Activated naive CD8-positive, alpha-beta T cell treated with anti-CD3 and anti-CD28 coated beads for 36 hours (primary cell): ENCODE data around the gene ELOVL7. TPM values are rescaled to one million over a fixed set of nuclear protein-coding genes. Genes with fewer than 3 reads are reported as not detected.
A peak's percentile ranks its signal among the peaks of the same experiment; 100 is the strongest.

ENCODE experiments used
- DNase-seq: peaks from one replicate; pipeline ENCODE4 v3.0.0; 2021
- H3K27ac Mint-ChIP-seq: one replicate; pipeline ENCODE4 v1.8.0; 2022; ENCODE audit warnings: mild to moderate bottlenecking, moderate library complexity, mixed read lengths
- H3K27me3 Mint-ChIP-seq: one replicate; pipeline ENCODE4 v1.8.0; 2022; ENCODE audit warnings: mild to moderate bottlenecking, mixed read lengths
- H3K36me3 Mint-ChIP-seq: one replicate; pipeline ENCODE4 v1.8.0; 2021; ENCODE audit warnings: mild to moderate bottlenecking, mixed read lengths
- H3K4me1 Mint-ChIP-seq: one replicate; pipeline ENCODE4 v1.8.0; 2021; ENCODE audit warnings: mixed read lengths
- H3K4me3 Mint-ChIP-seq: one replicate; pipeline ENCODE4 v1.8.0; 2022; ENCODE audit warnings: mild to moderate bottlenecking, moderate library complexity, mixed read lengths
- H3K9me3 Mint-ChIP-seq: one replicate; pipeline ENCODE4 v1.8.0; 2022; ENCODE audit warnings: mixed read lengths
- total RNA-seq, 2 experiments: library from RNA; stranded (reverse); gene quantifications; one replicate each; pipeline ENCODE4 v1.2.3, GENCODE V29; 2021

Gene ELOVL7
- total RNA-seq, 2 experiments from 2014 or later, result 0.31 to 0.32 TPM

DNA sequence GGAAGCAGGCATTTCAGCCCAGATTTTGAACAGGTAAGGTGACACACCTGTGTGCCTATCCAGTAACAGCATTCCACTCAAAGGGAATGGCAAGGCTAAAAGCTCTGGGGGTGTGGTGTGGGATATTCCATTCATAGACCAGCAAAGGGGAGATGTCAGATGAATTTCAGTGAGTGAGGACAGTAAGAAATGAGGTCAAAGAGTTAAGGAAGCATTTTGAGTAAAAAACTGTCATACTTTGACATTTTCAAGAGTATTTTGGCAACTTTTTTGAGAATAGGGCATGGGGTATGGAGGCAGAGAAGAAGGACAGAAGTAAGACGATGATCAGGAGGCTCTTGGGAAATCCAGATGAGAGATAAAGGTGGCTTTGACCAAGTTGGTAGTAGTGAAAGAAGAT lies 2.2 kb upstream of the ELOVL7 start:
- no peak for DNase-seq
- H3K36me3 Mint-ChIP-seq, result no peaks in the 10 kb centered on the region
- H3K27me3 Mint-ChIP-seq, result peaks cover 53% of the 10 kb centered on the region
- H3K4me1 Mint-ChIP-seq, result peaks cover 11% of the 10 kb centered on the region
- no peak overlapping the region for H3K4me3 Mint-ChIP-seq
- H3K9me3 Mint-ChIP-seq, result no peaks in the 10 kb centered on the region
- H3K27ac Mint-ChIP-seq, result no peak overlapping the region

DNA sequence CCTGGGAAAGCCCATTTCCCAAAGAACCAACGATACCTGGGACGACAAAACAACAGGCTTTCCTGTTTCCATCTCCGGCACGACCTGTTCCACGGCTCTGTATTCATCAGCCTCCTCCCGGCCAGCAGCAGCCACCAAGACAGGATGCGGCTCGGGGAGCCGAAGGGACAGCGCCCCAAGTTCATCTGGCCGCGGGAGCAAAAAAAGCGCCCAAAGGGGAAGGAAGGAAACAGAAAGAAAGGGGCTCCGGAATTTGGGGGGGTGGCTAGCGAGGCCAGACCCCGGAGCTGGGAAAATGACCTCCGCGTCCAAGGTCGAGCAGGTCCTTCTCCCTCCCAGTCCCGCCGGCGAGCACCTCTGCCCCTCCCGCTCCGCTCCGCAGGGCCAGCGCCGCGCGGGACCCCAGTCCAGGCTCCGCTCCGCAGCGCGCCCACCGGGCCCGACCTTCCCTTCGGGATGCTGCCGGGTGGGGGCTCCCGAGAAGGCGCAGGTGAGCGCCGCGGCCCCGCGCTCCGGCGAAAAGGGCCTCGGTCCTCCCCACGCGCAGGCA lies 608 bp downstream of the ELOVL7 start:
- Mint-ChIP-seq H3K9me3 (no peaks in the 10 kb centered on the region), H3K27ac (no peak overlapping the region), H3K27me3 (peaks cover 69% of the 10 kb centered on the region), H3K36me3 (no peaks in the 10 kb centered on the region), H3K4me1 (peaks cover 11% of the 10 kb centered on the region), H3K4me3 (peak overlapping the region; percentile 75)
- no peak for DNase-seq

DNA sequence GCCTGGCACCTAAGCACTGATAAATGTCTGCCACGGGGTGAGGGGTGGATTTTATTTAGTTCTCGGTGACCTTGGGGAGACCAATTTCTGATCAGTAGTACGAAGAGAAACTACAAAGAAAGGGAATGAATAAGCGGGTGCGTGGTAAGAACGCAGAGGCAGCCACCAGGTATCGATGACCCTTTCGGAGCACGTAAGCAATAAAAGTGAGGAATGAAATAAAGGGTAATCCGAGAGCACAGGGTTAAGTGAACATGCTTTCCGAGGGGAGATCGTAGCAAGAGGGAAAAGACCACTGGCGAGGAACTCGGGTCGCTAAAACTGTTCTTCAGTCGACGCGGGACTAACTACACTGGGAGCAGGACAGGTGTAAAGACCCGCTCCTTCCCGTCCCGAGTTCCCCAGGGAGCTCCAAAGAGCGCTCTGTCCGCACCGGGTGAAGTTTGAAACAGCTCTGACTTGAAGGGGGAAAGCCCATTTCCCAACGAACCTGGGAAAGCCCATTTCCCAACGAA lies 1.1 kb downstream of the ELOVL7 start:
- Mint-ChIP-seq H3K9me3 (no peaks in the 10 kb centered on the region), H3K4me1 (peaks cover 11% of the 10 kb centered on the region), H3K27me3 (peaks cover 71% of the 10 kb centered on the region), H3K4me3 (peak overlapping the region; percentile 75), H3K36me3 (no peaks in the 10 kb centered on the region), H3K27ac (no peak overlapping the region)
- DNase-seq, result no peak

DNA sequence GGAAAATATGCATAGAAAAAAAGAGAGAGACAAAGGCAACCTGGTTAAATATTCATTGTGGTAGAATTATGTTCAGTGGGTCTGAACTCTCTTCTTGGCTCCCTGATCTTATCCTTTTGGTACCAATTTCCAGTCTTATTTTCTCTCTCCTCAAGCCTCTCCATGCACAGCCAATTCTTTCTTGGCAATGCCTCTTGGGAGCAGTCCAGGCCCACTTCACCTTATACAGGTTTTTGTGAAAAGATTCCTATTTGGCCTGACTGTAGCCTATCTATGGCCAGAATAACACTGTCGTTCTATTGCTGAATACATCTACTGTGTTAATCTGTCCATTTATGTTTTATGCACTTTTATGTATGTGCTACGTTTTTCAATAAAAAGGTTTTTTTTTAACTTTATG lies 2.7 kb downstream of the ELOVL7 start:
- H3K27ac Mint-ChIP-seq, result no peak overlapping the region
- H3K4me1 Mint-ChIP-seq, result peaks cover 11% of the 10 kb centered on the region
- no peak for DNase-seq
- H3K4me3 Mint-ChIP-seq, result no peak overlapping the region
- peaks cover 68% of the 10 kb centered on the region for H3K27me3 Mint-ChIP-seq
- H3K9me3 Mint-ChIP-seq, result no peaks in the 10 kb centered on the region
- no peaks in the 10 kb centered on the region for H3K36me3 Mint-ChIP-seq

DNA sequence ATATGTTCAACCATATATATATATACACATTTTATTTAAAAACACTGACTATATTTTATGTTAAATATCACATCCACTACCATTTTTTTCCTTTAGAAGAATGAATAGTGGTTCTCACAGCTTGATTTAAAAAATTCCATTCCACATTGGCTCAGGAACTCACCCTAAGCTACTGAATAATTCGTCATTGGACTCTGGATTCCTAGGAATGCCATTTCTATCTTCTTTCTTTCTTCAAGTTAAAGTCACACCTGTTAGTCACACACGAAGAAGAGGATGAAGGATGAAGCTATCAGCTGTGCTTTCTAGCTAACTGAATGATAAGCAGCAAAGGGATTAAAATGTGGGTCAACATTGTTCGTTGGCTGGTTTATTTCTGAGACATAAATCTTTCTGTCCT lies 7.9 kb downstream of the ELOVL7 start:
- Mint-ChIP-seq H3K36me3 (no peaks in the 10 kb centered on the region), H3K27ac (no peak overlapping the region), H3K9me3 (no peaks in the 10 kb centered on the region), H3K27me3 (peaks cover 20% of the 10 kb centered on the region), H3K4me3 (no peak overlapping the region), H3K4me1 (no peaks in the 10 kb centered on the region)
- no peak for DNase-seq

DNA sequence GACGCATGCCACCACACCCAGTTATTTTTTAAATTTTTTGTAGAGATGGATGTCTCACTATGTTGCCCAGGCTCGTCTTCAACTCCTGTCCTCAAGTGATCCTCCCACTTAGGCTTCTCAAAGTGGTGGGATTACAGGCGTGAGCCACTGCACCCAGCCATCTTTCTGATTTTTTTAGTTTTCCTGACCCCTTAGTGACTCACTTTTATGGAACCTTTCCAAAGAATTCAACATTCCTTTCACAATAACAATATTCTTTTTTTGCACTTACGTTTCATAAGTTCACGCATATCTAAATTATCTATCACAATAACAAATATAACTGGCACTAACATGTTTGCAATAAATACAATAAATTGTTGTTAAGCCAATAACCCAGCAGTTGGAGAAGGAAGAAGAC lies 8.5 kb downstream of the ELOVL7 start:
- no peak for DNase-seq
- H3K4me3 Mint-ChIP-seq, result no peak overlapping the region
- H3K9me3 Mint-ChIP-seq, result no peaks in the 10 kb centered on the region
- H3K27me3 Mint-ChIP-seq, result peaks cover 18% of the 10 kb centered on the region
- no peak overlapping the region for H3K27ac Mint-ChIP-seq
- no peaks in the 10 kb centered on the region for H3K36me3 Mint-ChIP-seq
- peaks cover 2% of the 10 kb centered on the region for H3K4me1 Mint-ChIP-seq

DNA sequence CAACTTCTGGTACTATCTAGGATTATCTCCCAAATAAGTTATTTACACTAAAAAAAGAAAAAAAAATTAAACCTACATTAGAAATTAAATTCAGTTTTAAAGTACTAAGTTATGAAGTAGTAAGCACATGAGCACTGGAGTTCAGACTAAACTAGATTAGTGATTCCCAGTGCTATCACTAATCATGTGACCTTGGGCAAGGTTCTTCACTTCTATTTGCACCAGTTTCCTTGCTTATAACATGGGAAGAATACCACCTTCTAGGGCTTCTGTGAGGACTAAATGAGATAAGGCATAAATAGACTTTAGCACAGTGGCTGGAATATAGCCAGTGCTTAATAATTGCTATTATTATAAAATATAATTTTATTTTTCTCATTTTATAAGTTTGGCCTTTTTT lies 10.5 kb downstream of the ELOVL7 start:
- H3K4me1 Mint-ChIP-seq, result peaks cover 7% of the 10 kb centered on the region
- no peaks in the 10 kb centered on the region for H3K9me3 Mint-ChIP-seq
- H3K27me3 Mint-ChIP-seq, result peaks cover 6% of the 10 kb centered on the region
- H3K4me3 Mint-ChIP-seq, result no peak overlapping the region
- H3K36me3 Mint-ChIP-seq, result no peaks in the 10 kb centered on the region
- no peak for DNase-seq
- no peak overlapping the region for H3K27ac Mint-ChIP-seq

DNA sequence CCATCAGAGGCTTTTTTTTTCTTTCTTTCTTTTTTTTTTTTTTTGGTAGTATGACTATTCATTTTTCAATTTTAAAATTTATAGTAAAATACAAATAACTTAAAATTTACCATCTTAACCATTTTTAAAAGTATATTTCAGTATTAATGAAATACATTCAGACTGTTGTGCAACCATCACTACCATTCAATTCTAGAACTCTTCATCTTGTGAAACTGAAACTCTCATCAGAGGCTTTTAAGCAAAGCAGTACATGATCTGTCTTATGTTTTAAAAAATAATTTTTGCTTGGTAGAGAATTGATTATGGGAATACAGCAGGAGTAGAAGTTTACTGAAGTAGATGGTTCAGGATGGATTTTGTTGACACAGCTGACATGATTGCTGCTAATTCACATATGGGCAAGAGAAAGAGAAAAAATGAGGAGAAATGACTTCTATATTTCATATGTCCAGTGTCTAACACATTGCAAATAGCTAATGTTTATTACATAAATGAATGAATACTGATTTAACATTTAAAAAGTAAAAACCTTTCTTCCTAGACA lies 13.4 kb downstream of the ELOVL7 start:
- no peak overlapping the region for H3K27ac Mint-ChIP-seq
- H3K4me3 Mint-ChIP-seq, result no peak overlapping the region
- no peaks in the 10 kb centered on the region for H3K9me3 Mint-ChIP-seq
- peaks cover 6% of the 10 kb centered on the region for H3K27me3 Mint-ChIP-seq
- peaks cover 11% of the 10 kb centered on the region for H3K4me1 Mint-ChIP-seq
- H3K36me3 Mint-ChIP-seq, result no peaks in the 10 kb centered on the region
- no peak for DNase-seq

DNA sequence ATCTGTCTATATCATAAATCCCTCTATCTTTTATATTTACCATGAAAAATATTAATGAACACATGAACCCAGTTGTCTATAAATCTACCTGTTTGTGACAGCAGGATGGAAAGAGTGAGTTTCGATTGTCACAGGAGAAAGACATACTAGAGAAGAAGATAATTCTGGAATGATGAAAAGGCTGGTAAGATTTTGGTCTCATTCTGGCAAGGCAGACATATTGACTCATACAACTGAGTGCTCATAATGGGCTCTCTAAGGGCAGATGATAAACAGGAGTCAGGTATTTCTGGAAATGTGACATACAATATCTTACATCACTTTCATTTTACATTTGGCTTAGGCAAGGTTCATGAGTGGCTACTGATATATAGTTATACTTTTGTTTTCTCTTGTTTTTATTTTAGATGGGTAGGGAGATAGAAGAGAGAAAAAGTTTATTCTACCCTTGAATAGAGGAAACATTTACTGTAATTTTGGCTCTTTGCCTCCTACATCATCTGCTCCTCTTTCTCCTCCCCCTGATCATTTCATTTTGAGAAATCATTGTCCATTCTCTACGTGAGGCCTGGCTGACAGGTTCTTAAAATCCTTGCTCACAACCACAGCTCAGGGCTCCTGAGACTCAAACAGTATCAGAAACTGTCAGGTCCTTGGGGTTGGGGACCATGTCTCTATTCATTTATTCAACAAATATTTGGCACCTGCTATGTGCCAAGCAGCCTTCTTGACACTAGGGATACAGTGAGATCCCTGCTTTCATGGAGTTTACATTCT lies 14.4 kb downstream of the ELOVL7 start:
- no peak overlapping the region for H3K27ac Mint-ChIP-seq
- DNase-seq, result no peak
- no peak overlapping the region for H3K4me3 Mint-ChIP-seq
- H3K27me3 Mint-ChIP-seq, result peaks cover 6% of the 10 kb centered on the region
- H3K36me3 Mint-ChIP-seq, result no peaks in the 10 kb centered on the region
- no peaks in the 10 kb centered on the region for H3K9me3 Mint-ChIP-seq
- H3K4me1 Mint-ChIP-seq, result peaks cover 11% of the 10 kb centered on the region

DNA sequence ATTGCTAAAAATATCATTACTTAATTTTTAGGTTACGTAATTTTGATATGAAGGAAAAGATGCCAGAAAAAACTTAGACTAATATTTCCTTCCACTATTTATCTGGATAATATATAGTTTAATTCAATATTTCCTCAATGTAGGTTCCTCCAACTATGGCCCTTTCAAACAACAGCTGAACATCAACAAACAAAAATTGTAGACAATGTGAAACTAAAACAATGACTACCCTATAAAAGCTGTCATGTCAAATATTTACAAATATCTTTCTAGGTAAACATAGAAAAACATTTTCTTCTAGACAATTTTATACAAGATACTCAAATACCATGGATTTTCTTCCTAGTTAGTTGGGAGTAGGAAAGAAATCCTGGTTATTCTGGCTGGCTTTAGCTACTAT lies 16.9 kb downstream of the ELOVL7 start:
- H3K9me3 Mint-ChIP-seq, result no peaks in the 10 kb centered on the region
- H3K4me1 Mint-ChIP-seq, result peaks cover 11% of the 10 kb centered on the region
- no peak overlapping the region for H3K27ac Mint-ChIP-seq
- no peak for DNase-seq
- peaks cover 6% of the 10 kb centered on the region for H3K27me3 Mint-ChIP-seq
- no peaks in the 10 kb centered on the region for H3K36me3 Mint-ChIP-seq
- H3K4me3 Mint-ChIP-seq, result no peak overlapping the region

DNA sequence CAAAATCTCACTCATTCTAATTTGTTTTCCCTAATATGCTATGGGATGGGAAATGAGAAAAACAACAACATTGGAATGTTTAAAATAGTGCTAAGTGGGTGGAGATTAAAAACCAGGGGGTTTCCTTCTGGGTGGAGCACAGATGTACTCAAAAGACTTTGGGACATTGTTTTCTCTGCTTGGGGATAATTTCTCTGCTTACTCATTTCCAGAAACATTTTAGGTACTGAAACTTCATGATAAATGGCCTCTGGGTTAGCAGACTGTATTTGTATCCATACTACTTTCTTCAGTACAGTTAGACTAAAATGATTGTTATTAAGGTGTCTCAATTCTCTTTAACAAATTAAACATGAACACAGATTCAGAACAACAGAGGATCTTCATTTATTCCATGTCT lies 17.4 kb downstream of the ELOVL7 start:
- no peaks in the 10 kb centered on the region for H3K9me3 Mint-ChIP-seq
- H3K36me3 Mint-ChIP-seq, result no peaks in the 10 kb centered on the region
- DNase-seq, result no peak
- peaks cover 6% of the 10 kb centered on the region for H3K27me3 Mint-ChIP-seq
- H3K4me3 Mint-ChIP-seq, result no peak overlapping the region
- peaks cover 11% of the 10 kb centered on the region for H3K4me1 Mint-ChIP-seq
- H3K27ac Mint-ChIP-seq, result no peak overlapping the region

DNA sequence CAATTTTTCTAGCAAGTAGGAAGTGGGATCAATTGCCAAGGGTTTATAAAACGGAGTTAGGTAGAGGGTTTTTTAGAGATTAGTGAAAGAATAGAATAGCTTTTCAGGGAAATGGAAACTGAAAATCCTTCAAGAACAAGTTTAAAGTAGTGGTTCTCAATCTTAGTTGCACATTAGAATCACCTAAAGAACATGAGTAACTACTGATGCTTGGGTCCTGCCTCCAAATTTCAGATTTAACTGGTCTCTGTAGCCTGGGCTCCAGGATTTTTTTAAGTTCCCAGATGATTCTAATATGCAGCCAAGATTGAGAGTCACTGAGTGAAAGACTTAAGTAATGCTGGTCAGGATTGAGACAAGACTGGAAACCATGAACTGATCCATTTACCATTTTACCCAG lies 20.5 kb downstream of the ELOVL7 start:
- no peak for DNase-seq
- Mint-ChIP-seq H3K27ac (no peak overlapping the region), H3K4me3 (no peak overlapping the region), H3K27me3 (peaks cover 6% of the 10 kb centered on the region), H3K9me3 (no peaks in the 10 kb centered on the region), H3K4me1 (peaks cover 4% of the 10 kb centered on the region), H3K36me3 (no peaks in the 10 kb centered on the region)

DNA sequence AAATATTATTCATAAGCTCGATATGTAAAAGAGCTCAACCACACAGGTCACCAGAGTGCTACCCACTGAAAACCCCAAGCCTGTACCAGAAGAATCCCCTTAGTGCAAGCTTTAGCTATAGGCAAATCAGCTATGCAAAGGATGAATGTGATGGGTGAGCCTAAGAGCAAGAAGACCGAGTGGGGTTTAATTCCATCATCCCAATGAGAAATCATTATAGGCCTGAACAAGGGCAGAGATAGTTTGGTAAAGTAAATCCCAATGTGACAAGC lies 21.8 kb downstream of the ELOVL7 start:
- H3K4me3 Mint-ChIP-seq, result no peak overlapping the region
- H3K9me3 Mint-ChIP-seq, result no peaks in the 10 kb centered on the region
- no peak overlapping the region for H3K27ac Mint-ChIP-seq
- DNase-seq, result no peak
- peaks cover 4% of the 10 kb centered on the region for H3K4me1 Mint-ChIP-seq
- H3K36me3 Mint-ChIP-seq, result no peaks in the 10 kb centered on the region
- H3K27me3 Mint-ChIP-seq, result no peaks in the 10 kb centered on the region

DNA sequence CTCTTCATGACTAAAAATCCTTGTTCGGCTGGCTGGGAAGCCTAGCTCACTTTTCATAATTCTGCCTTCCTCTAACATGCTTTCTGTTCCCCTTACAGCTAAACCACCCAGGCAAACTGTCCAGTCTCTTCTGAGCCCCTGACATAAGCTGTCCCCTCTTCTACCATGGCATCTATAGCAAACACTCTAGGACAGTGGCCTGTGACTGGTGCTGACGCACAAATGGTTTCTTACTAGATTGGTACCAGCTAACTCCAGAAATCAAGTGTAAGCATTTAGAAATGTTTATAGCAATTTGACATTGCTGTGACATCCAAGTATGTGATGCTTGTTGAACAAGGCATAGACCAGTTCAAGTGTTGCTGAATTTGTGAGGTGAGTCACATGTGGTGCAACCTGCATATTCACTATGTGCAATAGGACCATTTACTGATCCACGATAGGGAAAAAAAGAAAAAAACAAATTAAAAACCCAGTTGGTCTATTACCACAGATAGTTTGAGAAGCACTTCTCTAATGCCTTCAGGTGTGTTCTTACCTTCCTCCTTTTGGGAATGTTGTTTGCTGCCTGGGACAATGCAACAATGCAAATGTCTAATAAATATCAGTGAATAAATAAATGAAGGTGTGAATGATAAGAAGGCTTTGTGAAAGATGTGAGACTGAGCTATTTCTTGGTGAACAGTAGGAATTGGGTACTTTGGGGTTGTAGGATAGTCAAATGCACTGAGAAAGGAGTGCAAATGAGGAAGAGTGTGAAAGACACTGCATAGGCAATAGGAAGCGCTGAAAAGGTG lies 22.4 kb downstream of the ELOVL7 start:
- Mint-ChIP-seq H3K4me1 (peaks cover 2% of the 10 kb centered on the region), H3K4me3 (no peak overlapping the region), H3K36me3 (no peaks in the 10 kb centered on the region), H3K9me3 (no peaks in the 10 kb centered on the region), H3K27ac (no peak overlapping the region), H3K27me3 (no peaks in the 10 kb centered on the region)
- no peak for DNase-seq
